Neural cell (in vitro differentiated cells): ENCODE results near the gene SARS1. TPM values are rescaled to one million over a fixed set of nuclear protein-coding genes. Genes with fewer than 3 reads are reported as not detected.

Experiments
- H2AFZ ChIP-seq: fragments of 200-600, 300-800 bp; sonication (generic), shearing (Covaris generic); 2 replicates; pipeline ENCODE4 v1.6.0; 2014; ENCODE audit warnings: low read depth, mild to moderate bottlenecking, antibody characterized with exemption, low read length, moderate library complexity
- H3F3A ChIP-seq: fragments of 200-600 bp; shearing (Covaris generic); 2 replicates; pipeline ENCODE4 v1.6.1; 2016; ENCODE audit warnings: mild to moderate bottlenecking, moderate library complexity, mixed read lengths, antibody characterized with exemption, low read length; ENCODE audit not compliant: insufficient read depth, poor library complexity, severe bottlenecking
- H3K27ac ChIP-seq: fragments of 200-600, 300-800 bp; sonication (generic), shearing (Covaris generic); 2 replicates; pipeline ENCODE4 v1.5.1; 2014; ENCODE audit warnings: mild to moderate bottlenecking, low read length, moderate library complexity
- H3K27me3 ChIP-seq: fragments of 300-800, 200-600 bp; sonication (generic), shearing (Covaris generic); 2 replicates; pipeline ENCODE4 v1.6.0; 2014; ENCODE audit warnings: mild to moderate bottlenecking, low read depth, low read length, moderate library complexity; ENCODE audit not compliant: insufficient read depth
- H3K36me3 ChIP-seq: fragments of 300-800, 200-600 bp; sonication (generic), shearing (Covaris generic); 2 replicates; pipeline ENCODE4 v1.5.1; 2014; ENCODE audit warnings: mild to moderate bottlenecking, antibody characterized with exemption, low read length, moderate library complexity; ENCODE audit not compliant: insufficient read depth
- H3K4me2 ChIP-seq: fragments of 300-800, 200-600 bp; sonication (generic), shearing (Covaris generic); 2 replicates; pipeline ENCODE4 v1.6.0; 2014; ENCODE audit warnings: mild to moderate bottlenecking, low read length
- H3K4me3 ChIP-seq: fragments of 300-800, 200-600 bp; sonication (generic), shearing (Covaris generic); 2 replicates; pipeline ENCODE4 v1.5.1; 2014; ENCODE audit warnings: mild to moderate bottlenecking, low read length, moderate library complexity
- H3K79me2 ChIP-seq: fragments of 200-600 bp; shearing (Covaris generic); replicated peaks from 2 replicates; pipeline ENCODE4 v1.6.0; 2014; ENCODE audit warnings: mild to moderate bottlenecking, low read length, moderate library complexity; ENCODE audit not compliant: insufficient read depth
- H3K9ac ChIP-seq: fragments of 300-800, 200-600 bp; sonication (generic), shearing (Covaris generic); 2 replicates; pipeline ENCODE4 v1.6.1; 2016; ENCODE audit warnings: mild to moderate bottlenecking, low read length, mixed read lengths
- H3K9me2 ChIP-seq: fragments of 200-600 bp; shearing (Covaris generic); 2 replicates; pipeline ENCODE4 v1.6.1; 2016; ENCODE audit warnings: mild to moderate bottlenecking, low read length, mixed read lengths; ENCODE audit not compliant: insufficient read depth
- H3K9me3 ChIP-seq: fragments of 200-600, 300-800 bp; sonication (generic), shearing (Covaris generic); 2 replicates; pipeline ENCODE4 v1.6.1; 2016; ENCODE audit warnings: mild to moderate bottlenecking, mixed run types, low read length, moderate library complexity, mixed read lengths
- H4K20me1 ChIP-seq: fragments of 200-600 bp; shearing (Covaris generic); 2 replicates; pipeline ENCODE4 v1.6.1; 2016; ENCODE audit warnings: mild to moderate bottlenecking, mixed run types; ENCODE audit not compliant: insufficient read depth
- CTCF ChIP-seq: fragments of 450-650 bp; IDR thresholded peaks from 2 replicates; pipeline ENCODE4 v1.5.1; 2014; ENCODE audit warnings: antibody characterized with exemption, mild to moderate bottlenecking, moderate library complexity; ENCODE audit not compliant: poor library complexity, severe bottlenecking
- EP300 ChIP-seq: fragments of 450-650 bp; conservative IDR thresholded peaks from 2 replicates; pipeline ENCODE4 v1.6.1; 2014; ENCODE audit warnings: antibody characterized with exemption, mild to moderate bottlenecking, moderate library complexity; ENCODE audit not compliant: poor library complexity, severe bottlenecking
- EZH2 ChIP-seq: fragments of 200-600, 300-800 bp; shearing (Covaris generic), sonication (generic); IDR thresholded peaks from 2 replicates; pipeline ENCODE4 v1.6.1; 2014; ENCODE audit warnings: antibody characterized with exemption, low read length, borderline replicate concordance, mild to moderate bottlenecking; ENCODE audit not compliant: insufficient read depth, poor library complexity, severe bottlenecking
- MXI1 ChIP-seq: fragments of 450-650 bp; conservative IDR thresholded peaks from 2 replicates; pipeline ENCODE4 v1.6.1; 2014; ENCODE audit warnings: antibody characterized with exemption, mild to moderate bottlenecking; ENCODE audit not compliant: poor library complexity, severe bottlenecking
- POLR2AphosphoS5 ChIP-seq: IDR thresholded peaks from 2 replicates; pipeline ENCODE4 v1.6.1; 2012
- RAD21 ChIP-seq: fragments of 450-650 bp; conservative IDR thresholded peaks from 2 replicates; pipeline ENCODE4 v1.6.1; 2014; ENCODE audit warnings: antibody characterized with exemption, mild to moderate bottlenecking, moderate library complexity
- SMC3 ChIP-seq: fragments of 450-650 bp; conservative IDR thresholded peaks from 2 replicates; pipeline ENCODE4 v1.6.1; 2014; ENCODE audit warnings: antibody characterized with exemption, mild to moderate bottlenecking, moderate library complexity; ENCODE audit not compliant: poor library complexity
- TAF1 ChIP-seq: IDR thresholded peaks from 2 replicates; pipeline ENCODE4 v1.6.1; 2012; ENCODE audit warnings: low read depth
- polyA plus RNA-seq: library from polyadenylated mRNA; depleted of rRNA; stranded (reverse); fragments of >200 nt; gene quantifications from 2 replicates; pipeline ENCODE4 v1.2.3, GENCODE V29; 2014
- TF ChIP-seq, protein P1 (sequence below): IDR thresholded peaks from 2 replicates; pipeline ENCODE4 v1.6.1; 2012; ENCODE audit warnings: borderline replicate concordance

Gene SARS1
- polyA plus RNA-seq, 1 donor from 2014 or later: 281 TPM

DNA sequence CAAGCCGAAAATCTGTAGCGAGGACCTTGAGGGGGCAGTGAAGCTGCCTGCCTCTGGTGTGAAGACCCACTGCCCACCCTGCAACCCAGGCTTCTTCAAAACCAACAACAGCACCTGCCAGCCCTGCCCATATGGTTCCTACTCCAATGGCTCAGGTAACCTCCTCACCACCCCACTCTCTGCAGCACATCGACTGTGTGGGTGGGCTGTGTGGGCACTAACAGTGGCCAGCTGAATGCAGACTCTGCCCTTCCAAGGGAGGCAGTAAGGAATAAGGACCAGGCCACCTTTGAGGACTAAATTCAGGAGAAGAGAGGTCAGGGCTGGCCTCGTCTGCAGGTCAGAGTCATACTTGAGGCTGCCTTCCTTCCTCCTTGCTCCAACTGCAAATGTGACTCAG is 25.5 kb upstream of the SARS1 start:
- Histone ChIP-seq H3F3A (no peaks in the 10 kb centered on the region), H4K20me1 (no peaks in the 10 kb centered on the region), H3K4me3 (no peak overlapping the region), H3K4me2 (no peak overlapping the region), H3K79me2 (no peaks in the 10 kb centered on the region), H2AFZ (no peak overlapping the region), H3K27ac (no peak overlapping the region), H3K27me3 (no peaks in the 10 kb centered on the region), H3K36me3 (no peaks in the 10 kb centered on the region), H3K9ac (no peak overlapping the region), H3K9me2 (no peaks in the 10 kb centered on the region), H3K9me3 (no peaks in the 10 kb centered on the region)
- TF ChIP-seq, protein P1, sequence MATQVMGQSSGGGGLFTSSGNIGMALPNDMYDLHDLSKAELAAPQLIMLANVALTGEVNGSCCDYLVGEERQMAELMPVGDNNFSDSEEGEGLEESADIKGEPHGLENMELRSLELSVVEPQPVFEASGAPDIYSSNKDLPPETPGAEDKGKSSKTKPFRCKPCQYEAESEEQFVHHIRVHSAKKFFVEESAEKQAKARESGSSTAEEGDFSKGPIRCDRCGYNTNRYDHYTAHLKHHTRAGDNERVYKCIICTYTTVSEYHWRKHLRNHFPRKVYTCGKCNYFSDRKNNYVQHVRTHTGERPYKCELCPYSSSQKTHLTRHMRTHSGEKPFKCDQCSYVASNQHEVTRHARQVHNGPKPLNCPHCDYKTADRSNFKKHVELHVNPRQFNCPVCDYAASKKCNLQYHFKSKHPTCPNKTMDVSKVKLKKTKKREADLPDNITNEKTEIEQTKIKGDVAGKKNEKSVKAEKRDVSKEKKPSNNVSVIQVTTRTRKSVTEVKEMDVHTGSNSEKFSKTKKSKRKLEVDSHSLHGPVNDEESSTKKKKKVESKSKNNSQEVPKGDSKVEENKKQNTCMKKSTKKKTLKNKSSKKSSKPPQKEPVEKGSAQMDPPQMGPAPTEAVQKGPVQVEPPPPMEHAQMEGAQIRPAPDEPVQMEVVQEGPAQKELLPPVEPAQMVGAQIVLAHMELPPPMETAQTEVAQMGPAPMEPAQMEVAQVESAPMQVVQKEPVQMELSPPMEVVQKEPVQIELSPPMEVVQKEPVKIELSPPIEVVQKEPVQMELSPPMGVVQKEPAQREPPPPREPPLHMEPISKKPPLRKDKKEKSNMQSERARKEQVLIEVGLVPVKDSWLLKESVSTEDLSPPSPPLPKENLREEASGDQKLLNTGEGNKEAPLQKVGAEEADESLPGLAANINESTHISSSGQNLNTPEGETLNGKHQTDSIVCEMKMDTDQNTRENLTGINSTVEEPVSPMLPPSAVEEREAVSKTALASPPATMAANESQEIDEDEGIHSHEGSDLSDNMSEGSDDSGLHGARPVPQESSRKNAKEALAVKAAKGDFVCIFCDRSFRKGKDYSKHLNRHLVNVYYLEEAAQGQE: no peak
- no peak for TF ChIP-seq TAF1
- no peak for TF ChIP-seq EZH2
- no peak for TF ChIP-seq RAD21
- TF ChIP-seq MXI1: no peak
- TF ChIP-seq SMC3: no peak
- TF ChIP-seq EP300: no peak
- no peak for TF ChIP-seq POLR2AphosphoS5
- no peak for TF ChIP-seq CTCF

DNA sequence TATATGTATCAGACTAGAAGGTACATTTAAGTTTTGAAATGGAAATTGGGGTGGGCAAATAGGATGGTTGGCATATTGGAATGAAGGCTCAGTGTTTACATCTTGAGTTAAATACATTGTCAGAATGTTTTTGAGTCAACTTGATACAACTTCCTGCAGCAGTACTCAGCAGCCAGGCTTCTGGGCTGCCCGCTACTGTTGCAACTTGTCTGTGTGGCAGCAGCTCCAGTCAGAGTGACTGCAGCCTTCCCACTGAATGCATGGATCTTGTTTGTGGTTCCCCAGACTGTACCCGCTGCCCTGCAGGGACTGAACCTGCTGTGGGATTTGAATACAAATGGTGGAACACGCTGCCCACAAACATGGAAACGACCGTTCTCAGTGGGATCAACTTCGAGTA is 24.9 kb upstream of the SARS1 start:
- H3F3A ChIP-seq: no peaks in the 10 kb centered on the region
- no peaks in the 10 kb centered on the region for H3K79me2 ChIP-seq
- H3K27ac ChIP-seq: no peak overlapping the region
- no peaks in the 10 kb centered on the region for H3K9me2 ChIP-seq
- H3K9ac ChIP-seq: no peak overlapping the region
- TF ChIP-seq RAD21 (no peak), TAF1 (no peak), SMC3 (no peak), EZH2 (no peak), EP300 (no peak), MXI1 (no peak), CTCF (no peak), POLR2AphosphoS5 (no peak)
- TF ChIP-seq, protein P1: no peak
- no peaks in the 10 kb centered on the region for H4K20me1 ChIP-seq
- H3K27me3 ChIP-seq: no peaks in the 10 kb centered on the region
- H3K9me3 ChIP-seq: no peaks in the 10 kb centered on the region
- H3K4me2 ChIP-seq: no peak overlapping the region
- no peak overlapping the region for H3K4me3 ChIP-seq
- H3K36me3 ChIP-seq: no peaks in the 10 kb centered on the region
- H2AFZ ChIP-seq: no peak overlapping the region
